ENCODE results near the gene PCDHGA3.
"Not testable (repeated sequence)": the region's sequence is repeated elsewhere in the genome, so short reads cannot be mapped to it uniquely, and the experiment has no call there.

The PCDHGA3 gene

DNA sequence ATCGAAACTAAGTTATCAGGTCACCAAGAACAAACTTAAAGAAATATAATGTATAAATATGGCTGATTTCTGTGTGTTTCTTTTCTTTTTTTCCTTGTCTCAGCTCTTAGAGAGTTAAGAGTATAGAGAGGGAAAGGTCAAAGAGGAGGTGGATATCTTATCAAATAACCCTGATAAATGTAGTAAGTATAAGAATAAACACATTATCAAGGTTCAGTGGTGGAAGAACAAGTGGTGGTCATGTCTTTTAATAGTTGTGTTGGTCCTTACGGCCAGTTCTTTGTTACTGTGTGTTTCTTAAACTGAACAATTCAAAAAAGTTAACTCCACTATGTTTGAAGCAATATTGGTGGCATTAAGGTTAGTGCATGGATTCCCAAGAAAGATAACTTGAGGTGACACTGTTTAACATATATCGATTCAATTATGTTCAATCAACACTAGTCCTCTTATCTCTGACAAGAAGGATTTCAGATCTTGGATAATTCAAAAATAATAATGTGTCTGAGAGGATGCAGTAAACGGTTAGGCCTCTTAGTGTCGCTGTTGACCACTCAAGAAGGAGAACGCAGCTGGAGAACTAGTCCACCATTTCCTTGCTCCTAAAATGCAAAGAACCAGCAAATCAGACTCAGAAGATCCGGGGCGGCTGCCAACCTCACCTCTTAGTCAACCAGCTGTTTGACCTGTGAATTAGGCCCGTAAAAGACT is at the start of gene PCDHGA3:
Gene PCDHGA3, plus strand, starts transcription at position 588 of the 711 bp plus-strand sequence. CDS start 205 bp downstream, outside the sequence.
- FAIRE-seq, result no peak

DNA sequence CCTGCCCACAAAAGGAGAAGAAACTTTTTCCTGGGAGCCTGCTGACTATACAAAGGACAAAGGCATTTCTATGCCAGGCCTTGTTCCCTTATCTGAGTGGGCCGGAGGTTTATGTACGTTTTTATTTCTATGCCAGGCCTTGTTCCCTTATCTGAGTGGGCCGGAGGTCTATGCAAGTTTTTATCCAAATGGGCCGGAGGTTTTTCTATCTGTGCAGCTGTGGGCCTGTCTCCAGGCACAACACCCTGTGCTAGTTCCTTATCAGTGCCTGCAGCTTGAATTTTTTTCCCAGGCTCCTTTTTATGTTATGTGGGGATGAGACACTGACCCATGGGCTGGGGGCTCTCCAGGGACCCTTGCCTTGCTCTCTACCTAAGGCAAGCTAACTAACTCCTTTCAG is 45.3 kb upstream of the PCDHGA3 start:
- no peak for FAIRE-seq

DNA sequence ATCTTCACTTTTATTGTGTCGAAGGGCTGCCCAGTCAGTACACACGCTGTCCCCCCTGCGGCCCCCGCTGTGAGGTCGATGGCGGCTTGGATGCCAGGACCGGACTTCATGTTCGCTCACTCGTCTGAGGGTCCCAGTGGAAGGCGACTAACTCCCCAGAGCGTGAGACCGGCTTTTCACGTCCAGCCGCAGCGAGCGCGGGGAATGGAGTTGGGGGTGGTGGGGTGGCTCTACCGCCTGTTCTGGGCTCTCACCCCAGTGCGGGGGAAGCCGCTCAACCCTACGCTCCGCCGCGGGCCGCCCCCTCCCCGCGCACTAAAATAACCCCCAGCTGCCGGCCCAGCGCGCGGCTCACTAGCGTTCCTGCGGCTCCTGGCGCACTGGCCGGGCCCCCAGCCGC is 39.9 kb upstream of the PCDHGA3 start, which contains the start of gene SLC25A2:
Gene SLC25A2, minus strand, starts transcription at position 294 of the 400 bp plus-strand sequence. Its CDS starts 184 bp downstream, at position 110.
- no peak for FAIRE-seq

DNA sequence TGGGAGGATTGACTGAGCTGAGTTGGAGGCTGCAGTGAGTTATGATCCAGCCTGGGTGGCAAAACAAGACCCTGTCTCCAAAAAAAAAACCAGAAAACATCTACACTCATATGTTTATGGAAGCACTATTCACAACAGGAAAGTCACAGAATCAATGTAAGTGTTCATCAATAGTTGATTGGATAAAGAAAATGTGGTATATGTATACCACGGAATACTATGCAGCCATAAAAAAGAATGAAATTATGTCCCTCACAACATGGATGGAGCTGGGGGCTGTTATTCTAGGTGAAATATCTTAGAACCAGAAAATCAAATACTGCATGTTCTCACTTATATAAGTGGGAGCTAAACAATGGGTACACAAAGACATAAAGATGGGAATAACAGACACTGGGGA is 37.0 kb upstream of the PCDHGA3 start:
- FAIRE-seq, result no peak

DNA sequence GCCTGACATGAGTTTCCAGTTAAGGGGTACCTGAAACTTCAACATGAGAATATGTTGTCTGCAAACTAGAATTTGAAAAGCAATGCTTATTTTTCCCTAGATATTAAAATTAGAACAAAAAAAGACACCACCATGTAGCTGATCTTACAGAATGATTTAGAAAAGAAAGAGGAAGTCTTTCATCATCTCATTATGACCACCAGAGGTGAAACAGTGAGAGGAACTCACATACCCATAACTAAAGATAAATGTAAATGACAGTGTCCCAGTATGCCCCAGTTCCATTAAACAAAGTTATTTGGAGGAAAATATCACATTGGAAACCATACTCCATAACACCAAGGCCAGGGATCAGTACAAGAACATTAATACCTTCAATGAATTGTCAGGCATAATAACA is 29.9 kb upstream of the PCDHGA3 start:
- FAIRE-seq, result no peak

DNA sequence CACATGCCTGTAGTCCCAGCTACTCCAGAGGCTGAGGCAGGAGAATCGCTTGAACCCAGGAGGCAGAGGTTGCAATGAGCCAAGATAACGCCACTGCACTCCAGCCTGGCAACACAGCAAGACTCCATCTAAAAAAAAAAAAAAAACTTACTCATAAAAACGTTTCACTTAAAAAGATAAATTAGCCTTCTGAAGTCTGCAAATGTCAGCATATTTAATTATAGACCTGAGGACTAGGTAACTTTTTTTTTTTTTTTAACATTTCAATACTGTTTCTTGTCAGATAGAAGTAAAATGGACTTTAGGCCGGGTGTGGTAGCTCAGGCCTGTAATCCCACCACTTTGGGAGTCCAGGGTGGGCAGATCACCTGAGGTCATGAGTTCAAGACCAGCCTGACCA is 26.7 kb upstream of the PCDHGA3 start:
- FAIRE-seq, result not testable (repeated sequence)

DNA sequence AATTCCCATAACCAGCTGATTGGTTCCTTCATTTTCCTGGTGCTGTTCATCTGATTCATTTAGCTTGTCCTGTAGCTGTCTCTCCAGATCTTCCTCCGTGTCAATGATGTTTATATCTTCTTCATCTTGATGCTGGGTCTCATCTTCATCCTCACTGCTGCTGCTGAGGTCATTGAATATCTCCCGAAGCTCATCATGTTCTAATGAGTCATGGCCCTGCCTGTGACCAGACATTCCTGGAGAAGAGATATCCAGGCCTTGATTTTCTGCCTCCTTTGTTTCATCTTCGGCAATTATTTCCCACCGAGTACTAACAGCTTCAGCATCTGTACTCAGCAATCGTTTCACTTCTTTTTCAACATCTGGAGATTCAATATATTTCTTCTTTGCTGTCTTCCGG is 24.4 kb upstream of the PCDHGA3 start:
- no peak for FAIRE-seq

DNA sequence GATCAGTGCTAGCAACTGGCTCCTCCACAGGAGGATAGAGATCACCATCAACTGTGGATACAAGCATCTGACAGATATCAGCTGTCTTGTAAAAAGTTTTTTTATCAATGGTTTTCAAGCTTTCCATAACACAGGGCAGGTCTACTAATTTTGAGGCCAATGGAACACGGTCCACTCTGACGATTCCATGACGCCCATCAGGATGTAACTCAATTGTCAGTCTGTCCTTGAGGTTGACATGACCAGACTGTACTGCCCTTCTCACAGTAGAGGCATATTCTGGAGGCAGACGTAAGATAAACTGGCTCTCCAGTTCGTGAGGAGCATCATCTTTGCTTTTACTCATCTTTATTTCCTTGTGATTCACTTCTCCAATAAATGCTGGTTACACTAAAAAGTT is 23.9 kb upstream of the PCDHGA3 start:
- FAIRE-seq, result no peak

DNA sequence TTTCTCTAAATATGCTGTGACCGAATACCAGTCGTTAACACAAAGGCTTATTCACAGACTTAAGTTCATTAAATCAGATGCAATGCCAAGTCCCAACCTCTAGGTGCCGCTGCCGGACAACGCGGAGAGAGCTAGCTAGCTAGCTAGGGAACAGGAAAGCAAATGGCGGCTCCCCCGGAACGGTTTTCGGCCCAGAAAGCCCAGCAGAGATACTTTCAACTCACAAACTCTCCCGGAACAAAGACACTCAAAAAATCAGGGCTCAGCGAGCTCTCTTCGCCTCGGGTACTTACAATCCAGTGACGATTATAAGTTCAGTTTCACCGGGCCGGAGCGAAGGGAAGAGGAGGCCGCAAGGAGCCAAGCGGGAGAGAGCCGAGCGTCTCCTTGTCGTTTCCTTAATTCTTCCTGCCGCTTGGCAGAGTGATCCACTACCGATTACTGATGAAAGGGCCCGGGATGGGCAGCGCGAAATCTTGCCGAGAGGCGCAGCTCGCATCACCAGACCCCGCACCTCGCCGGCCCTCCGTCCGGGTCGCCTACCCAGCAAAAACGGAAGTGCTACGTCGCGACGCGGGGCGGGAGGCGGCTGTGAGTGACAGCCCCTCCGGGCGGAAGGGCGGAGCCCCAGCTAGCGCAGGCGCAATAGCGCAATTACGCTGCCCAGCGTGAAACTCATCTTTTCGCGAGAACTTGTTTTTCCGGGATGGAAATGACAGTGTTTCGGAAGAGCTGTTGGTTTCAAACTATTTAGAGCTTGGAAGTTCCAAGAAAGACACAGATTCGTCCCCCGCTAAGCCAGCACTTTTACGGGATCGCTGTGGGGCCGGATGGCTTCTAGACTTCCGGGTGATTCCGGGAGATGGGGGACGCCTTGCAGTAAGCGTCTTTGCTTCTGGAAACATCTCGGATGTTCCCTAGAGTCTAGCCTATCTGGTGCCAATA is 23.1 kb upstream of the PCDHGA3 start, which contains the start of gene TAF7:
Gene TAF7, minus strand, starts transcription at position 560 of the 945 bp plus-strand sequence. CDS start 740 bp downstream, outside the sequence.
- peak; percentile 79 for FAIRE-seq

DNA sequence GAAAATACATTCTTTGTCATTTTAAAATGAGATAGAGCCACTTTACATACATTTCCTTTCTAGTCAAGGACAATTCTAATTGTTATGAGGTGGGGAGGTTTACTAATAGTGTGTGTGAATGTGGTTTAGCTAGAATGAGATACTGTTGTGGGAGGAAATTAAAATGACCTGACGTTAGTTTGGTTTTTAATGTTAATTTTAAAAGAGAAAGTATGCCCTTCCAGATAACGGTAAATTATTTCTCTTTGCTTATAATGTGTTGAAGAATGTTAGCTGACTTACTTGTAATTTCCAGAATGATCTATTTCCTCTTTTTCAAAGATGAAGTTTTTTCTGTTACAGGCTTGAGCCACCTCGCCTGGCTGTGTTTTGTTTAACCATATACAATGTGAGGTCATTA is 21.4 kb upstream of the PCDHGA3 start:
- FAIRE-seq, result no peak

DNA sequence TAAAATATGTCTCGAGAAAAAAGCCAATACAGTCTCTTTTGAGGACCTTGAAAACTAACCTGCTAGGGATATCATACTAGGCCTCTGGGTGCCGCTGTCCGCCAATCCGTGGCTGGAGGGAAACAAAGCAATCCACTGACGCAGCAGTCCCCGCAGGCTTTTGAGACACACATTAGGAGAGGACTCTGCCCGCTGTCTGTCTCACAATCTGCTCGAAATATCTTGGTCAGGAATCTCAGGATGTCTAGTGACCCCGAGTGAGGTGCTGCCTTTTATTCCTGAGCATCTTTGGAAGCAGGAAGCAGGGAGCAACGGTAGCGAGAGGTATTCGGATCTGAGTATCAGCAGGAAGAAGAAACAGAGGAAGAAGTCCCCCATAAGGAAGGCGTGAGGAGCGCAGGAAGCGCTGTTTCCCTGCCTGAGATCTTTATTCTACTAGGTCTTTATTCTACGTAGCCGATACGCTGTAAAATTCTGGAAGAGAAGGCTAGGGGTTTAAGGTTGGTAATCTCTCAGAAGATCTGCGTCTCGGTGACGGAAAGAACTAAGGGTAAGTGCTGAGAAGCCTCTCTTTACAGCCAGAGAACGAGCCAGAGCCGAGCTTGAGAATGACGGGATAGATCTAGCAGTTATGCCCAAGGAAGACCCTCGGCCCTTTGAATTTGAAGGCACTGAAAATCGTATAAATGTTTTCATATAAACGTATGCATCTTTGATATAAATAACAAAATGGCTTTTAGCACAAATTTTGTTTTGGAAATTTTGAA is 17.4 kb upstream of the PCDHGA3 start:
- FAIRE-seq, result no peak

DNA sequence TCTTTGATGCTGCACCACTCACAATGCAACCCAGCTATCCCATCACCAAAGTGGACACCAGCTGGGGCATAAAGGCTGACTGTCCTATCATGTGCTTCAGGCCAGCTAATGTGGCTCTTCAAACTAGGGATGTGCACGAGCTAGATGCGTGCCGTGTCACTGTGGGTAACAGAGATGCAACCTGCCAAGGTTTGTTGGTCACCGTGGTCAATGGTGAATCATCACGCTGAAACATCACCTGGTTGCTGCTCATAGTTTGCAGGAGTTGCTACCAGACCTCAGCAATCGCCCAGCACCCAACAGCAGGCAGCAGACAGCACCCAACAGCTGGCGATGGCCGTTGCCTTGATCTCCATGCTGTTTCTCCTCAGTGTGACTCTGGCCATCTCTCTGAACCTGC is 15.4 kb upstream of the PCDHGA3 start:
- FAIRE-seq, result no peak

DNA sequence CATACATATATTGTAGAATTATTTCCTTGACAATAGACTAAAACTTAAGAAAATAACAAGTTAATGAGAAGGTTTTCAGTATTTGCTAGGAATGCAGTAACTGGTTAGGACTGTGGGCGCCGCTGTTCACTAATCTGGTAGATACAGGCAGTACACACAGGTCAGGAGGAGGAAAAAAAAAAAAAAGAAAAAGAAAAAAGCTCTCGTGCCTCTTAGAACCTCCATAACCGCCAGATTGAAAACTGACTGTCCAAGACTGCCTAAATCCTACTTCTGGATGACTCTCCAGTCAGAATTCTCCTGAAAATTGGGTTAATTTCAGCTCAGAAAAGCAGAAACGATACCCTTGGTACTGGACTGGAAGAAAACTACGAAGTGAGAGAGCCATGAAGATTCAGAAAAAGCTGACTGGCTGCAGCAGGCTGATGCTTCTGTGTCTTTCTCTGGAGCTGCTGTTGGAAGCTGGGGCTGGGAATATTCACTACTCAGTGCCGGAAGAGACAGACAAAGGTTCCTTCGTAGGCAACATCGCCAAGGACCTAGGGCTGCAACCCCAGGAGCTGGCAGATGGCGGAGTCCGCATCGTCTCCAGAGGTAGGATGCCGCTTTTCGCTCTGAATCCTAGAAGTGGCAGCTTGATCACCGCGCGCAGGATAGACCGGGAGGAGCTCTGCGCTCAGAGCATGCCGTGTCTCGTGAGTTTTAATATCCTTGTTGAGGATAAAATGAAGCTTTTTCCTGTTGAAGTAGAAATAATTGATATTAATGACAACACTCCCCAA is 13.1 kb upstream of the PCDHGA3 start, which contains the start of gene PCDHGA1:
Gene PCDHGA1, plus strand, starts transcription at position 216 of the 782 bp plus-strand sequence.
- no peak for FAIRE-seq

DNA sequence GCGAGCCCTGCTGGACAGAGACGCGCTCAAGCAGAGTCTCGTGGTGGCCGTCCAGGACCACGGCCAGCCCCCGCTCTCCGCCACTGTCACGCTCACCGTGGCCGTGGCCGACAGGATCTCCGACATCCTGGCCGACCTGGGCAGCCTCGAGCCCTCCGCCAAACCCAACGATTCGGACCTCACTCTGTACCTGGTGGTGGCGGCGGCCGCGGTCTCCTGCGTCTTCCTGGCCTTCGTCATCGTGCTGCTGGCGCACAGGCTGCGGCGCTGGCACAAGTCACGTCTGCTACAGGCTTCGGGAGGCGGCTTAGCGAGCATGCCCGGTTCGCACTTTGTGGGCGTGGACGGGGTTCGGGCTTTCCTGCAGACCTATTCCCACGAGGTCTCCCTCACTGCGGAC is 11.1 kb upstream of the PCDHGA3 start:
- not testable (repeated sequence) for FAIRE-seq

DNA sequence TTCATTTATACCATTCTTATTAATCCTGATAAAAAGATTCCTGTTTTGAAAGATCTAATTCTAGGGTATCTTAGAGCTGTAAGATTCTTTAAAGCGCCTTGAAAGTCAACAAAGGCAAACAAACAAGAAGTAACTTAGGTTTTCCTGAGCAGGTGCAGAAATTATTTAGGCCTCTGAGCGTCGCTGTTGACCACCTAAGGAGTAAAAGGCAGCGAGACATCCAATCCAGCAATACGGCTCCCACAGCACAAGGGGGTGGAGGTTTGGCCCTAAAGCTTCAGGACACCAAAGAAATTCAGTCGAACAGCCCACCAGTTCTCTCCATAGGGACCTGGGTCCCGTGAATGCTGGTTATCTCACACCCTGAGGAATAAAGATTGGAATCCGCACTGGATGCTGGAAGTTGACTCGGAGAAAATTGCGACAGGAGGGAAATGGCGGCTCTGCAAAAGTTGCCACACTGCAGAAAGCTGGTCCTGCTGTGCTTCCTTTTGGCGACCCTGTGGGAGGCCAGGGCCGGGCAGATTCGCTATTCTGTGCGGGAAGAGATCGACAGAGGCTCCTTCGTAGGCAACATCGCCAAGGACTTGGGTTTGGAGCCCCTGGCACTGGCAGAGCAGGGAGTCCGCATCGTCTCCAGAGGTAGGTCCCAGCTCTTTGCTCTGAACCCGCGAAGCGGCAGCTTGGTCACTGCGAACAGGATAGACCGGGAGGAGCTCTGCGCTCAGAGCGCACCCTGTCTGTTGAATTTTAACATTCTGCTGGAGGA is 4.9 kb upstream of the PCDHGA3 start, which contains the start of gene PCDHGA2:
Gene PCDHGA2, plus strand, starts transcription at position 223 of the 769 bp plus-strand sequence.
- no peak for FAIRE-seq

DNA sequence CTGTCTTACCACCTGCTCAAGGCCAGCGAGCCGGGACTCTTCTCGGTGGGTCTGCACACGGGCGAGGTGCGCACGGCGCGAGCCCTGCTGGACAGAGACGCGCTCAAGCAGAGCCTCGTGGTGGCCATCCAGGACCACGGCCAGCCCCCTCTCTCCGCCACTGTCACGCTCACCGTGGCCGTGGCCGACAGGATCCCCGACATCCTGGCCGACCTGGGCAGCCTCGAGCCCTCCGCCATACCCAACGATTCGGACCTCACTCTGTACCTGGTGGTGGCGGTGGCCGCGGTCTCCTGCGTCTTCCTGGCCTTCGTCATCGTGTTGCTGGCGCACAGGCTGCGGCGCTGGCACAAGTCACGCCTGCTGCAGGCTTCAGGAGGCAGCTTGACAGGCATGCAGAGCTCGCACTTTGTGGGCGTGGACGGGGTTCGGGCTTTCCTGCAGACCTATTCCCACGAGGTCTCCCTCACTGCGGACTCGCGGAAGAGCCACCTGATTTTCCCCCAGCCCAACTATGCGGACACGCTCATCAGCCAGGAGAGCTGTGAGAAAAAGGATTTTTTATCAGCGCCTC is 2.8 kb upstream of the PCDHGA3 start:
- FAIRE-seq, result not testable (repeated sequence)

DNA sequence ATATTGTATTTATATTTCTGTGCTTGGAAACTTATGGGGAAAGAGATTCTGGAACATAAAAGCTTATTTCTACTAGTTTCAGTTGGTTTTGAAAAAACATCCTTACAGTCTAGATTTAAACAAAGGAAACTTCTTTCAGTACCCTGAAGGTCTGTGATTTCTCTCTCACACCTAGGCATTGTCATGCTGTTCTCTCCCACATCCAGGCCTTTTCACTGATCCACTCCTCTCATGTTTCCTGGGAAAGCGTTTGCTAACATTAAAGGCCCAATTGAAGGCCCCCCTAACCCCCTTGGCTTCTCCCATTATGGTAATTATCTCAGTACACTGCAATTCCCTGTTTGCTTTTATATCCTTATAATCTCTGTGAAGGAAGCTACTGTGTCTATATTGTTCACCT is 856 bp upstream of the PCDHGA3 start:
- FAIRE-seq, result no peak

DNA sequence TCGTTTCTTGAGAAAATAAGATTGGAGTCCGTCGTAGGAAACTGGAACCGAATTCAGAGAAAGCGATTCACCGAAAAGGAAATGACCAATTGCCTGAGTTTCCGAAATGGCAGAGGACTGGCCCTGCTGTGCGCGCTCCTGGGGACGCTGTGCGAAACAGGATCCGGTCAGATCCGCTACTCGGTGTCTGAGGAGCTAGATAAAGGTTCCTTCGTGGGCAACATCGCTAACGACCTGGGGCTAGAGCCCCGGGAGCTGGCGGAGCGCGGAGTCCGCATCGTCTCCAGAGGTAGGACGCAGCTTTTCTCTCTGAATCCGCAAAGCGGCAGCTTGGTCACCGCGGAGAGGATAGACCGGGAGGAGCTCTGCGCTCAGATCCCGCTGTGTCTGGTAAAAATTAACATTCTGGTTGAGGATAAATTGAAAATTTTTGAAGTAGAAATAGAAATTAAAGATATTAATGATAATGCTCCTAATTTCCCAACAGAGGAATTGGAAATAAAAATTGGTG is 379 bp downstream of the PCDHGA3 start:
- no peak for FAIRE-seq

DNA sequence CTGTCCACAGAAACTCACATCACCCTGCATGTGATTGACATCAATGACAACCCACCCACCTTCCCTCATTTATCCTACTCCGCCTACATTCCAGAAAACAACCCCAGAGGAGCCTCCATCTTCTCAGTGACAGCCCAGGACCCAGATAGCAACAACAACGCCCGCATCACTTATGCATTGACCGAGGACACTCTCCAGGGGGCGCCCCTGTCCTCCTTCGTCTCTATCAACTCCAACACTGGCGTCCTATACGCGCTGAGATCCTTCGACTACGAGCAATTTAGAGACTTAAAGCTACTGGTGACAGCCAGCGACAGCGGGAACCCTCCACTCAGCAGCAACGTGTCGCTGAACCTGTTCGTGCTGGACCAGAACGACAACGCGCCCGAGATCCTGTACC is 1.7 kb downstream of the PCDHGA3 start:
- no peak for FAIRE-seq

DNA sequence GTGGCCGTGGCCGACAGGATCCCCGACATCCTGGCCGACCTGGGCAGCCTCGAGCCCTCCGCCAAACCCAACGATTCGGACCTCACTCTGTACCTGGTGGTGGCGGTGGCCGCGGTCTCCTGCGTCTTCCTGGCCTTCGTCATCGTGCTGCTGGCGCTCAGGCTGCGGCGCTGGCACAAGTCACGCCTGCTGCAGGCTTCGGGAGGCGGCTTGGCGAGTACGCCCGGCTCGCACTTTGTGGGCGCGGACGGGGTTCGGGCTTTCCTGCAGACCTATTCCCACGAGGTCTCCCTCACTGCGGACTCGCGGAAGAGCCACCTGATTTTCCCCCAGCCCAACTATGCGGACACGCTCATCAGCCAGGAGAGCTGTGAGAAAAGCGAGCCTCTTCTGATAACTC is 2.4 kb downstream of the PCDHGA3 start:
- not testable (repeated sequence) for FAIRE-seq

All from islet of Langerhans (tissue), 1 donor.